HG03575 (cell line): ENCODE results near the gene GTSE1.
"Not testable (repeated sequence)": the region's sequence is repeated elsewhere in the genome, so short reads cannot be mapped to it uniquely, and the experiment has no call there.

Experiments
- ATAC-seq: cut with Tn5 transposase; IDR thresholded peaks from one replicate; pipeline ENCODE4 v1.9.1; 2021; ENCODE audit not compliant: unreplicated experiment, insufficient number of reproducible peaks, low FRiP score; ENCODE audit errors: extremely low read depth

The GTSE1 gene

DNA sequence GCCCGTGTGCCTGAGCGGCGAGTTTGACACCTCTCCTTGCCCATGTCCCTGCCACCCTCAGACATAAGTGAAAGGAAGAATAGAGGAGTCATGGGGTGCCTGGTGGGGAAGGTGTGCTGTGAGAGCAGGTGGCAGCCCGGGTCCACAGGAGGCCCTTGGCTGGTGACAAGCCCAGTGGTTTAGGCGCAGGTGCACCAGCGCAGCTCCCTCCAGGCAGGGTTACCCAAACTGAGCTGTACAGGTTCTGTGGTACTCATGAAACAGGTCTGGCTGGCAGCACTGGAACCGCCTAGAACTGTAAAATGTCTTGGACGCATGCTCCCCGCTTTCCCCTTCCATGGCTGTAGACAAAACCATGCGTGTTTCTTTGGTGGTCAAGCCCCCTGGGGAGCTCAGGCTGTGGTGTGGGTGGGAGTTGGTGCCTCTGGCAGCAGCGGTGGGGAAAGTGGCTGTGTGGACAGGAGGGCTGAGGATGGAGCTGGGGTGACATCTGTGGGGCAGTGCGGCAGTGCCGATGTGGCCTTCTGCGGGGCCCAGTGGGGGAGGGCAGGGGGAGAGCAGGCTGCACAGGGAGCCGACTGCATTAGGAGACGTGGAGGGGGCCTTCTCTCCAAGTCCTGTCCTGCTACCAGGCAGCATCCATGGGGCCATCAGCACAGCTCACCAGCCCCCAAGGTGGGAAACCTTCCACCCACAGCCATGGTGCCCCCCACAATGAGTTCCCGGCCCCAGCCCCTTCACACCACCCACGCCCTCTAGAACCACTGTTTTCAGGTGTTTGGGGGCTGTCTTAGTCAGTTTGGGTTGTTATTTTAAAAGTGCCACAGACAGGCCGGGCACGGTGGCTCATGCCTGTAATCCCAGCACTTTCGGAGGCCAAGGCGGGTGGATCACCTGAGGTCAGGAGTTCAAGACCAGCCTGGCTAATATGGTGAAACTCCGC, 5.6 kb upstream of the GTSE1 start:
- no peak for ATAC-seq

DNA sequence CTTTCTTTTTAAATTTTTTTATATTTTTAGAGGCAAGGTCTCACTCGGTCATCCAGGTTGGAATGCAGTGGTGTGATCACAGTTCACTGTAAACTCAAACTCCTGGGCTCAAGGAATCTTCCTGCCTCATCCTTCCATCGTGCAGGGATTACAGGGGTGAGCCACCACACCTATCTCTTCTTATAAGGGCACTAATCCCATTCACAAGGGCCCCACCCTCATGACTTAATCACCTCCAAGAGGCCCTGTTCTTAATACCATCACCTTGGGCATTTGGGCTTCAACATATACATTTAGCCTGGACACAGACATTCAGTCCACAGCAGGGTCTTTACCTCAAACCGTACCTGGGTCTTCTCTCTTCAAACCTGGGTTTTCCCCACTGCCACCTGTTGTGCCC, 4.5 kb upstream of the GTSE1 start:
- ATAC-seq = no peak

DNA sequence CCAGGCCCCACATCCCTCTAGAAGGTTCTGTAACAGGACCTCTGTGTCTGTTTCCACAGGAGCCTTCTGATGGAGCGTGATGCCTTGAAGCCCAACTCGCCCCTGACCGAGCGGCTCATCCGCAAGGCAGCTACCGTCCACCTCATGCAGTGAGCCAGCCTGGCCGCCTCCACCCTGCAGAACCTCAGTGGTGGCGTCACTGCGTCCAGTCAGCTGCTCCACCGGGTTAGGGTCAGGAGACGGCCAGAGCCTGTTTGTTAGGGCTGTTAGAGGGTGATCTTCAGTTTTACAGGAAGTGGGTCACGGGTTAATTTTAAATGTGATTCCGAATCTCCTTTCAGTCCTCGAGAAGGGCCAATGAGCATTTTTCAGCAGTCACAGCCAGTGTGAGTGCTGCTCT, 3.9 kb upstream of the GTSE1 start:
- no peak for ATAC-seq

DNA sequence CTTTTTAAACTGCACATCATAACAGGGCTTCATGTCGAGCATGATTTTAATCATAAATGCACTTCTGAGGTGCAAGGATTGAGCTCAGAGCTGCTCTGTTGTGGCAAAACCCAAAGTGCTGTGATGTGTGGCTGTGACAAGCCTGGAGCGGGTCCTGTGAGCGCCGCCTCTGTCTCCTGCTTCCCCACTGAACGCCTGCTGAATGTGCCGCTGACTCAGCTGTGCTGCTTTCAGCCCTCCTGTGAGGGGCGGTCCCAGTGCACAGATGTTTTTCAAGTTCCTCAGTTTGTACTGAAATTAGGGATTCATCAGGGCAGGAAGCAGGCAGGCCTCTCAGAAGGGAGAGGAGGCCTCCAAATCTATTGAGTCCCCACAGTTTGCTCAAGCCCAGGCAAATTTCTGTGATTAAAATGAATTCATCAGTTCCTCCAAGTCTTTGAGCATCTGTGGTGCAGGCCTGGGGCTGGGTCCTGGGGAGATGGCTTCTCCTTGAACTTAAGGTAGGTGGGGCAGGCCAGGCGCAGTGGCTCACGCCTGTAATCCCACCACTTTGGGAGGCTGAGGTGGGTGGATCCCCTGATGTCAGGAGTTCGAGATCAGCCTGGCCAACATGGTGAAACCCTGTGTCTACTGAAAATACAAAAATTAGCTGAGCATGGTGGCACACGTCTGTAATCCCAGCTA, 3.0 kb upstream of the GTSE1 start:
- ATAC-seq = no peak

DNA sequence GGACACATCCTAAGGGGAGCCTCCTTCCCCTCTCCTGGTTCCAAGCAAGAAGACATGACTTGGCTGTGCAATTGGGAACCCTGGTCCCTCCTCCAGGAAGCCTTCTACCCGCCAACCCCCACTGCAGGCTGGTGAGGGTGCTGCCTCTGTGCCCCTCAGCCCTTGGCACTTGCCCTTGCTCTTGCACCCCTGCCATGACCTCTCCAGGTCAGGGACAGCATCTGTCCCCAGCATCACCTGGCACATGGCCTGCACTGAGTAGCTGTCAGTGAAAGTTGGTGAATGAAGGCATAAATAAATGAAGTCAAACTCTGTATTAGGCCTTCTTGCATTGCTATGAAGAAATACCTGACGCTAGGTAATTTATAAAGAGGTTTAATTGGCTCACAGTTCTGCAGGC, 1.9 kb upstream of the GTSE1 start:
- no peak for ATAC-seq

DNA sequence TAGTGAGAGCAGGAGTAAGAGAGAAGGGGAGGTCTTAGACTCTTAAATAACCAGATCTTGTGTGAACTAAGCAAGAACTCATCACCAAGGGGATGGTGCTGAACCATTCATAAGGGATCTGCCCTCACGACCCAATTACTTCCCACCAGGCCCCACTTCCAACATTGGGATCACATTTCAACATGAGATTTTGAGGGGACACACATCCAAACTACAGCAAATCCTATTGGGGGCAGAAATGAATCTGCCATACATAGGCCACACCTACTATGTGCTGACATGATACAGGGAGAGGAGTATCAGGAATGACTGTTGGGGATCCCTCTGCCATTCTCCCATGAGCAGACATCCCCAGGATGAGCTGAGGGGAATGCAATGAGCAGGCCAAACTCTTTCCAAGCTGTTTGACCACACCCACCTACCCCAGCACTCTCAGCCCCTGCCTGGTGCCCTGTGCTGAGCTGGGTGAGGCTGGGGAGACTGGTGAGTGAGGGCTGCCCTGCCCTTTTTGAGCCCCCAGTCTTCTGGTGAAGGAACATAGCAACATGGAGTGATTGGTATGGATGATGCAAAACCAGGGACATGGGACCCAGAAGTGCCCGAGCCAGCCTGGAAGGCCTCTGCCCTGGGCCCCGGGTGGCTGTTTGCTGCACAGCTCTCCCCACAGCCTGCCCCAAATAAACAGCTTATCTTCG, 1.2 kb upstream of the GTSE1 start:
- ATAC-seq = no peak

DNA sequence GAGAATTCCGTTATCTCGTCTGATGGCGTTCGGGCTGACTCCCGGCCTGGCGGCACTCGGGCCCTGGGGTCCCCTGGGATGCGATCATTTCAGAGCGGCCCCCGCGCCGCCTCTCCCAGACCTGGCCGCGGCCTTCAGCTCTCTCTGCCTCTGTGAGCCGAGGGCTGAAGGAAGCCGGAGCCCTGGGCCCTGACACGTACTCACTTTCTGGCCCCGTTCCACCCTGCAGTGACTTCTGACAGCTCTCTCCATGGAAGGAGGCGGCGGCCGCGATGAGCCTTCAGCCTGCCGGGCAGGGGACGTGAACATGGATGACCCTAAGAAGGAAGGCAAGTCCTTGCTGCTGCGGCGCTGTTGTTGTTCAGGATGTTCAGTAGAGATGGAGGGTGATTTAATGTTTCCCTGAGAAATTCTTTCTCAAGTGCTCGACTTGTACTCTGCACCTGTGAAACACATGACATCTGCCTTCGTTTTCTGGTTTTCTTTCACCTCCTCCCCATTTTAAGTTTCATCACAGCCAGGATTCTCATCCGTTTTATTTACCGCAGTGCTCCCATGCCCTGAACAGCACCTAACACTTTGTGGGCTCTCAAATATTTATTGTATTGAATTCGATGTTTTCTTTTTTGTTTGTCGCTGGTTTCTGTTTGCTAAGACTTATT, 612 bp downstream of the GTSE1 start:
- ATAC-seq = no peak

DNA sequence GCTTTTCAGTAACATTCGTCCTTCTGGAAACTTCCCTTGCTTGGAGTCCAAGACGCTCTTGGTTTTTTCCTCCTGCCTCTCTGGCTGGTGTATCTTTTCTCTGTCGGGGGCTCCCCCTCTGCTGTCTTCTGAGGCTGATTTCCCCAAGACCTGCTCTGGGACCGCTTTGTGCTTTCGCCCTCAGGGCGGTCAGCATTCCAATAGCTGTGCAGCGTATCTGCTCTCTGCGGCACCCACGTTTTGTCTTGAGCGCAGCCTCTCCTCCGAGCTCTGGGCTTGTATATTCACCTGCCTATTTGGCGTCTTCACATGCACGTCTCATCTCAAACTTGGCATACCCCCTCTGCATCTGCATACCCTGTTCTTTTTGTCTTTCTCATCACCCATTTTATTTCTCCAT, 2.4 kb downstream of the GTSE1 start:
- no peak for ATAC-seq

DNA sequence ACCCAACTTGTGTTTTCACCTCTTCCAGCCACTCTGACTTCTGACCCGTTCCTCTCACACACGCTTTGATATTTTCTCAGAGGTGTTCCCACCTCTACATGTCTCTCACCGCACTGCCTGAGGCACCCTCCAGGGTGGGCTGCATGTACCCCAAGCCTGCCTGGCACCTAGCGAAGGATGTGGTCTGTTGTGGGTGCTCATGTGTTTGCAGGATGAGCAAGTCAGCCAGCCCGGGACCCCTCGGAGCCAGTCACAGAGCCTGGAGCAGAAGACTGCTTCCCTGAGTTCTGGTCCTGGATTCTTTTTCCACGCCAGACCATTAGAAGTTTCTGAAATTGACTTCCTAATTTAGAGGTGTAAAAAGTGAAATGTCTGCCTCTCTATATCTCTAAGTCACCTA, 3.8 kb downstream of the GTSE1 start:
- ATAC-seq = no peak

DNA sequence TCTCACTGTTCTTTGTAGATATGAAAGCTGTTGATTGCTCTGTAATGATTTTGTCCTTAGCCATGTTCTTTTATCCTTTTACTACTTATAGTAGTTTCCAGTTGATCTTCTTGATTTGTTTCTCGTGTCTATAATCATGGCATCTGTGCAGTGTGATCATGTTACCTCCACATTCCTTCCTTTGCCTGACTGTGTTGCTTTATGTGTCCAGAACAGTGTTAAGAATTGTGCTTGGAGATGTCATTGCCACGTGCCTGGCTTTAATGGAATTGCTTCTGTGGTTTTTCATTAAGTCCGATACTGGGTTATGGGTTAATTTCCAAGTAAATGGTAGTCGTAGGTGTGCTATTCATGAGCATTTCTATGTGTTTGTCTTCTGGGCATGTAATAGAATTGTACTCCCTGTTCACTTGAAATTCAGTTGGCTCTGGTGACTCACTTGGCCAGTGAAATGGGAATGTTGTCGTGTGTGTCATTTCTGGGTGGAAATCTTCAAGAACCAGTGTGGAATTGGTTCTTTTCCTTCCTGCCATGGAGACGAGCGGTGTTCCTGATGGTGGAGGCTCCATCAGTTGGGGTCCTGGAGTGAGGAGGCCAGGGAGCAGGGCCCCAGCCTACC, 6.8 kb downstream of the GTSE1 start:
- no peak for ATAC-seq

DNA sequence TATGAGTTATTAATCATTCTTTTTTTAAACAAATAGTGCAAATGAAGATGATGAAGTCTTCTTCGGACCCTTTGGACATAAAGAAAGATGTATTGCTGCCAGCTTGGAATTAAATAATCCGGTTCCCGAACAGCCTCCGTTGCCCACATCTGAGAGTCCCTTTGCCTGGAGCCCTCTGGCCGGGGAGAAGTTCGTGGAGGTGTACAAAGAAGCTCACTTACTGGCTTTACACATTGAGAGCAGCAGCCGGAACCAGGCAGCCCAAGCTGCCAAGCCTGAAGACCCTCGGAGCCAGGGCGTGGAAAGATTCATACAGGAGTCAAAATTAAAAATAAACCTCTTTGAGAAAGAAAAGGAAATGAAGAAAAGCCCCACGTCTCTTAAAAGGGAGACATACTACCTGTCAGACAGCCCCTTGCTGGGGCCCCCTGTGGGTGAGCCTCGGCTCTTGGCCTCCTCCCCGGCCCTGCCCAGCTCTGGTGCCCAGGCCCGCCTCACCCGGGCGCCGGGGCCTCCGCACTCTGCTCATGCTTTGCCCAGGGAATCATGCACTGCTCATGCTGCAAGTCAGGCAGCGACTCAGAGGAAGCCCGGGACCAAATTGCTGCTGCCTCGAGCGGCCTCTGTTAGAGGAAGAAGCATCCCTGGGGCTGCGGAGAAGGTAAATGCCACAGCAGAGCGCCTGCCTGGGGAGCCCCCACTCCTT, 11.8 kb downstream of the GTSE1 start:
- no peak for ATAC-seq

DNA sequence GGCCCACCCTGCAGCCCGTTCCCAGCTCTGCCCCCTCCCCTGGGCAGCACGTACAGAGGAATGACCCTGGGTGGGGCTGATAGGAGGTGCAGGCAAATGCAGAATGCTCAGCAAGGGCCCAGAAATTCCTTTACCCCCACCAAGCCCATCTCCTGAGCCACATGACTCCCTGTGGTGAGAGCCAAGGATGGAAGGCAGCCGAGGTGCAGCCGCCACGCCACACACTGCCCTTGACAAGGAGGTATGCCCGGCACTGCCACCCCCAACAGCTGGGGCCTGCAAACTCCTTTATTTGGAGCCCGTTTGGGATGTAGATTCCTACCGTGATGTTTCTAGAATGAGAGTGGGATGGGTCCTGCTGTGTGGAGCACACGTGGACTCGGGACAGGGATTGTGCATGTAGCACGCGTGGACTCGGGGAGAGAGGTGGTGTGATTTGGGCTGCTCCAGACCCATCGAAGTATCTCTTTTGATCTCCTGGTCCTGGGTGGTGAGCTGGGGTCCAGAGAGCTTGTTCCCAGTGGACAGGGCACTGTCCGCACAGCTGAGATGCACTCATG, 12.9 kb downstream of the GTSE1 start:
- no peak for ATAC-seq

DNA sequence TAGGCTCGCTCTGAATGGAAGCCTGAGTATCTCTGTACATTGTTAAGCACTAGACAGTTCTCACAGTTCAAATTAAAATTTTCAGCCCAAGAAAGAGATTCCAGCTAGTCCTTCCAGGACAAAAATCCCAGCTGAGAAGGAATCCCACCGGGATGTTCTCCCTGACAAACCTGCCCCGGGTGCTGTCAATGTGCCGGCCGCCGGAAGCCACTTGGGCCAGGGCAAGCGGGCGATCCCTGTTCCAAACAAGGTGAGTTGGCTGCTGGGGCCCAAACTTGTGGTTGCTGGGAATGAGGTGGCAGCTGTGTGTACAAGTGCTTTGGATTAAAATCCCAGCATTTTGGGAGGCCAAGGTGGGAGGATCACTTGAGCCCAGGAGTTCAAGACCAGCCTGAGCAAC, 15.4 kb downstream of the GTSE1 start:
- ATAC-seq = no peak

DNA sequence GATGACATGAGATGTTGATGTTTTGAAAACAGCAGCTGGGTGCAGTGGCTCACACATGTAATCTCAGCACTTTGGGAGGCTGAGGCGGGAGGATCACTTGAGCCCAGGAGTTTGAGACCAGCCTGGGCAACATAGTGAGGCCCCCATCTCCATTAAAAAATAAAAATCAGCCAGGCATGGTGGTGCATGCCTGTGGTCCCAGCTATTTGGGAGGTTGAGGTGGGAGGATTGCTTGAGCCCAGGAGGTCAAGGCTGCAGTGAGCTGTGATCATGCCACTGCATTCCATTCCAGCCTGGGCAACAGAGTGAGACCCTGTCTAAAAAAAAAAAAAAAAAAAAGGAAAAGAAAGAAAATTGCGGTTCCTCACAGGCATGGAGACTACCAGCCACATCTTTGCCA, 16.2 kb downstream of the GTSE1 start:
- not testable (repeated sequence) for ATAC-seq

DNA sequence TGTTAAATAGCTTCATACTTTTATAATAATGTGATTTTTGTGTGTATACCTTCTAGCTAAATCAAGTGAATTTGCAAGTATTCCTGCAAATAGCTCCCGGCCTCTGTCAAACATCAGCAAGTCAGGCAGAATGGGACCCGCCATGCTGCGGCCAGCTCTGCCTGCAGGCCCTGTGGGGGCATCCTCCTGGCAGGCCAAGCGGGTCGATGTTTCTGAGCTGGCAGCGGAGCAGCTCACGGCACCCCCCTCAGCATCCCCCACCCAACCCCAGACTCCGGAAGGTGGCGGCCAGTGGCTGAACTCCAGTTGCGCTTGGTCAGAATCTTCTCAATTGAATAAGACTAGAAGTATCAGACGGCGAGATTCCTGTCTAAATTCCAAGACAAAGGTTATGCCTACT, 19.3 kb downstream of the GTSE1 start:
- no peak for ATAC-seq

DNA sequence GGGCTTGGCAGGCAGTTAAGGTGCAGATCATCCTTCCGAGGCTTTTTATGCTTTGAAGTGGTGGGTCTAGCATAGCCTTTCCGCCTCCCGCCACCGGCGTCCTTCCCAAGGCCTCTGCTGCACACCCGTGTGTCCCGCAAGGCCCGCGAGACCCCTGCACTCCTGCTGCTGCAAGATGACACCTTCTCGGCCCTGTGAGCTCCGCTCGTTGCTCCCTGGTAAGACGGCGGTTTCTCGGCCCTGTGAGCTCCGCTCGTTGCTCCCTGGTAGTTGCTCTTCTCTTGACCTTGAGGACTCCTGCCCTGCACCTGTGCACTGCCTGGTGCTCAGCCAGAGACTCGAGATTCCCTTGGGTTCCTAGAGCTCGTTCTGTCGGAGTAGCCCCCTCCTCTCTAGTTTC, 21.0 kb downstream of the GTSE1 start:
- no peak for ATAC-seq

DNA sequence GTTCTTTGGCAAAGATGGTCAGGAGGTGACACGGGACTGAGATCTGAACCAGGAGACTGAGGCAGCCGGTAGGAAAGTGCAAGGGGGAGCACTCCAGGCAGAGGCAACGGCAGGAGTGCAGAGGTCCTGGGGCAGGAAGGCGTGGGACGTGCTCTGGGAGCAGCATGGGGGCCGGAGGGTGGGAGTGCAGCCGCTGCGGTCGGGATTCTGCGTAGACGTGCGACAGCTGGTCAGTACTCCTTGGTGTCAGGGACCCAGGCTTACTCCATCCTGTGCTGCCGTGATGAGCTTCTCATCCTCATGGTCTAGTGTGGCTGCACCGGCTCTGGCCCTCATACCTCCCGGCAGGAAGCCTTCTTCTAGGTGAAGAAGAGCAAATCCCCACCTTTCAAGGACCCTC, 21.9 kb downstream of the GTSE1 start:
- no peak for ATAC-seq

DNA sequence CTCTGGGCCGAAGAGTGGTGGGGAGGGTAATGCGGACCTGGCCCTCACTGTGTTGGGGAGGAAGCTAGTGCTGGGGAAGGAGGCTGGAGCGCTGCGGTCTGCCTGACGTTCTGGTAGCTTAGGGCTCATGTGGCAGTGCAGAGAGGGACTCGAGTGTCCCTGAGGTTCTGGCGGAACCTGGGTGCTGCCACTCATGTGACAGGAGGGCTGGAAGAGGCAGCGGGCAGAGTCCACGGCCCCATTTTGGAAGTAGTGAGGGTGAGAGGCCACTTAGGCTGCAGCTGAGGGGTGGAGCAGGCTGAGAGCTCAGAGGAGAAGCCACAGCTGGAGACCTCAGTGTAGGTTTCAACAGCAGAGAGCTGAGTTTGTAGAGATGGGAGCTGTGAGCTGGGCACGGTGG, 22.6 kb downstream of the GTSE1 start:
- no peak for ATAC-seq
